ENCODE measurements around the gene CALY.
A peak's percentile ranks its signal among the peaks of the same experiment; 100 is the strongest.

Gene CALY

DNA sequence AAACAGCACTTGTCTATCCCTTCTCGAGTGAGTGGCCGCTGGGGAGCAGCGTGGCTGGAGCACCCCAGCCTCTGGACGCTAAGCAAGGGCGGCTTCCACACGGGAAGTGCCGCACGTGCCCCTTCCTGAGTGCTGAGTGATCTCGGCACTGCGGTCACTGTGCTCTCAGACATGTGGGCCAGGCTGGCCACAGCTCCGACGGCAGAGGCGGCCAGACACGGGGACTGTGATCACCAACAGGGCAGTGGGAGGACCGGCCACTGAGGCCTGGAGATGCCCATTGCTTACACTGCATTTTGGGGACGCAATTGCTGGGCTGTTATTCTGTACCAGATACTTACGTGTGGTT is 29.4 kb upstream of the CALY start:
- DNase-seq (ENCODE audit: low read depth): no peak

DNA sequence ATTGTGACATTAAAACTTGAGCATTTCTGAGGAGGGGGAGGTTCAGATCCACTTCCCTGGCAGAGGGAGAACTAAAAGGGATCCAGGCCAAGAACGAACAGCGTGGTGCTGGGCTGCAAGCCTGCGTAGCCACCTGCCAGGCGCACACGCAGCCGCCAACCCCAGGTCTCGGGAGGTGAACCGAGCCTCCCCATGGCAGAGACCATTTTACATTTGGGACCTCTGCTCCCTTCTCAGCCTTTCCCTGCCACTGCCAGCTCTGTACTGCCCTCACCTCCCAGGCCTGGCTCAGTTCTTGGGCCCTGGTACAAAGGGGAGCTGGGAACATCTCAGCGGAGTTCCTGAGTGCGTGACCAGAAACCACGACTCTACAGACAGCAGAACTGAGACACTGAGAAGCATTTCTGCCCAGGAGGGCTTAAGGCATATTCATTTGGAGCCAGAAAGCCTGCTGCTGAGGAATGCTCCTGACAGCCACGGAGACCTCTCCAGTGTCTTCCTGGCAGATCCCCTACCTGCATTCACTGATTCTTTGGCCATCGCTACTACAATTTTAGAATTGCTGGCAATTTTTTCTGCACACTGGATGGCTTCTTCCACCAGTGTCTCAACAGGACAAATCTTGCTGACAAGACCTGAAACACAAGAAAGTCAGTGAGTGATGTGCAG is 28.9 kb upstream of the CALY start:
- no peak for DNase-seq (ENCODE audit: low read depth)

DNA sequence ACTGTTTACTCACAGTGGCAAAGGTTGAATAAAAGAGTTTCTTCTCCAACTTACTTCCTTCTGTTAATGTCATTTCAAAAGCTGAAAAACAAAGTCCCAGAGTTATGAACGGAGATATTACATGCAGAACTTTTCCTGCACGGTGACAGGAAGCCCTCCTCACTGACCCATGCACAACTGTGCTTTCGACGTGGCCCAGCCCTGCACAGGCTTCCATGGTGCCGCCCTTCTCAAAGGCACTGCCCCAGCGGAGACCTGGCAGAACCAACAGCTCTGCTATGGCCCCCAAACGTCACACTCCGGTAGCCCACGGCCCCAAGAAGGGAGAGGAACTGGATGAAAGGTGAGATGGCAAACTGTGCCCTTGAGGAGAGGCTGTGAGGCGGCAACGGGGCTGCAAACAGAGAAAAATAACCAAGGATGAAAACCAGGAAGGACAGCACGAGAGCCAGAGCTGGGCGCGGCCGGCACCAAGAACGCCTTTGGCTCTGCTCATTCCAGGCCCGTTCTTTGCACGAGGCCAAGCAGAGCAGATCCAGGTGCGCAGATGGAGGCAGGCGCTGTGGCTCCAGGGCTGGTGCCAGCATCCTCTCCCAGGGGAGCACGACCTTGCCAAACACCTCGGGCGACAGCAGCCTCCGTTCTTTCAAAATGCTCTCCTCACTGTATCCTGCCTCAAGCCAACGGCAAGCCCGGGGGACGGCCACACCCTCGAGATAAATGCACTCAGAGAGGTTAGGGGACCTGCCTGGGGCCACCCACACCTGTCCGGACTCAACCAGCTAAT is 28.1 kb upstream of the CALY start:
- DNase-seq (ENCODE audit: low read depth): no peak

DNA sequence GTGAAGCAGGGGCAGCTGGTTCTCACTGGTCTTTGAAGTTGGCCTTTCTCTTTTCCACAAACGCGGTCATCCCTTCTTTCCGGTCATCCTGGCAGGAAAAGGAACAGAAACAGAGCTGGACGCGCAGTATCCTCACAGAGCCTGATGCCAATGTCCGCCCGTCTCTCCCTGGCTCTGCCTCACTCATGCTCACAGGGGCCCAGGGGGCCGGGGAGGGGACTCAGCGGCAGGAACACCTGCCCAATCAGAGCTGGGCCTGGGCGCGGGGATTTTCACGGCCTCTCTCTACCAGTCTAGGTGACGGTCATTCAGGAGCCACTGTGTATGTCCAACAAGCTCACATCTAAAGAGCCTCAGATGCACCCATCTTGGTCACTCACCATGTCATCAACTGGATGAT is 26.1 kb upstream of the CALY start:
- no peak for DNase-seq (ENCODE audit: low read depth)

DNA sequence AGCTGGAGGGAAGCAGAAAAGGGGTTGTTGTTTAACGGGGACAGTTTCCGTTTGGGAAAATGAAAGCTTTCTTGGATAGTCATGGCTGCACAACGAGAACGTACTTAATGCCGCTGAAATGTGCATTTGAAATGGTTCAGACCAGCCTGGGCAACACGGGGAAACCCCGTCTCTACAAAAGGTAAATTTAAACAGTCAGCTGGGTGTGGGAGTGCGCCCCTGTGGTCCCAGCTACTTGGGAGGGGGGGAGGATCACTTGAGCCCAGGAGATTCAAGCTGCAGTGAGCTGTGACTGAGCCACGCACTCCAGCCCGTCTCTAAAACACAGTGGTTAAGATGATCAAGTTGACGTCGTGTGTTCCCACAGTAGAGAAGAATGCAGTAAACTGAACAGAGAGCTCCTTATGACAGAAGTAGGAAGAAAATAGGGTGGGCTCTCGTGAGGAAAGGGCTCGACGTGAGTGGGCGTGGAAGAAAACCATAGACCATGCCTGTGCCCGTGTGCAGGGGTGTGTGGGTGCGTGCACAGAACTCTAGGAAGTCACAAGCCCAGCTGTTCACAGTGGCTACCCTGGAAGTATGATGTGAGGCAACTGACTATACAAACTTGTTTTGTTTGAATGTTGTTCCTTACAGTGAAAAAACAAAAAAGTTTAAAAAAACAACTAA is 25.2 kb upstream of the CALY start:
- no peak for DNase-seq (ENCODE audit: low read depth)

DNA sequence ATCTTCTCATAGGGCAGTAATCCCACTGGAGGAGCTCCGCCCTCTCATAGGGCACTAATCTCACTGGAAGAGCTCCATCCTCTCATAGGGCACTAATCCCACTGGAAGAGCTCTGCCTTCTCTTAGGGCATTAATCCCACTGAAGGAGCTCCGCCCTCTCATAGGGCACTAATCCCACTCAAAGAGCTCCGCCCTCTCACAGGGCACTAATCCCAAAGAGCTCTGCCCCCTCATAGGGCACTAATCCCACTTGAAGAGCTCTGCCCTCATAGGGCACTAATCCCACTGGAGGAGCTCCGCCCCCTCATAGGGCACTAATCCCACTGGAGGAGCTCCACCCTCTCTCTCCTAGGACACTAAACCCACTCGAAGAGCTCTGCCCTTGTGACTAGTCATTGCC is 24.5 kb upstream of the CALY start:
- no peak for DNase-seq (ENCODE audit: low read depth)

DNA sequence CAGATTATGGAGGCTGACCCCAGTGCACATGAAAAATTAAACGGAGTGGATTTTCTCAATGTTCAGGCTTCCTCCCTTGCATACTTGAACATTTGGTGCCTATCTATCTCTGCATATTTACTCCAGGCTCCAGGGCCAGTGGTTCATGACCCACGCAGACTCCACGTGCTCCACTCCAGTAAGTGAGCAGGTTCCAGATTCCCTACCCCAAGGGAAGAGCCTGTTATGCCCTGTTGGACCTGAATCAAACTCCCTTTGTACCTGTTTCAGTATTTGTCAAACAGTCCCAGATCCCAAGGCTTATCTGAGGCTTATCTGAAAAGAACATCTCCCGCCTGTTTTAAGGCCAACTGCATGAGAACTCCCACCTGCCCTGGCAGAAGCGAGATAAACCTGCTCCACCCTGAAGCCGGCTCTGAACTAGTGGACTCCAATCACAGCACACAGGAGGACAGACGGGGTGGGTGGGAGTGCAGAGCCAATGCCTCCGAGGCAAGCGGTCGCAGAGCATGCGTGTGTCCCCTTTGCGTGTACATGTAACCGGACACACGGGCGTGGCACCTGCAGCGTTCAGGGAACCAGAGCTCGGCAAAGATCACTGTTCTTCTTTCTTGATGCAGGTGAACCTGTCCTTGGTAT is 23.4 kb upstream of the CALY start:
- no peak for DNase-seq (ENCODE audit: low read depth)

DNA sequence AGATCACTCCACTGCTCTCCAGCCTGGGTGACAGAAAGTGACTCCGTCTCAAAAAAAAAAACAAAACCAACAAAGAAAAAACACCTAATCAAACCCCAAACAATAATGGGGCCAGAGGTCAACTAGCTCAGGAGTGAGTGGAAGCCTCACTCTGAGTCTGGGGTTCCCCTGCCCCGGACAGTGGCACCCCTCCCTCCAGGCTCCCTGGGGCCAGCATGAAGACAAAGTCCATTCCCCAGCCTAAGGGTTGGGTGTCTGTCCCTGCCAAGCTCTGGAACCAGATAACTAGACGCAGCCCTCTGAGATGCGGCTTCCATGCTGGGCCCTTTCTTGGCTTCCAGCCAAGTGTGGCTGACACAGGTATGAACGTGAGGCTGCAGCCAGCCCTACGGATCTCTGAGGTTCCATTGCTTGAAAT is 22.9 kb upstream of the CALY start:
- DNase-seq (ENCODE audit: low read depth): no peak

DNA sequence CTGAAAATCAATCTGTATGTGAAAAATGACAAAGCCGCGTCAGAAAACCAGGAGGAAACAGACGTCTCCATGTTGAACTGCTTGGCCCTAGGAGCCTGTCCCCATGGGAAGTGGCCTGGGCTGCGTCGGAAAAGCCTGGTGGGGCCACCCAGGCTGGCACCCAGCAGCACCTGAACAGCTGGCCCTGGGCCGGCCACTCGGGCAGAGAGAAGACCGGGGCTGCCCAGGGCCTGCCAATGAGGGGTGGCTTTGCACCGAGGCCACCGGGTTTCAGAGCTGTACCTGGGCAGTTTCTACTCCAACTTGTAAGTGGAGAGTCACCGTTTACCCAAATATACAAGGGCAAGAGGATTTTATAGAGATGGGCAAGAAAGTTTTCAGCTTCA is 22.2 kb upstream of the CALY start:
- DNase-seq (ENCODE audit: low read depth): no peak

DNA sequence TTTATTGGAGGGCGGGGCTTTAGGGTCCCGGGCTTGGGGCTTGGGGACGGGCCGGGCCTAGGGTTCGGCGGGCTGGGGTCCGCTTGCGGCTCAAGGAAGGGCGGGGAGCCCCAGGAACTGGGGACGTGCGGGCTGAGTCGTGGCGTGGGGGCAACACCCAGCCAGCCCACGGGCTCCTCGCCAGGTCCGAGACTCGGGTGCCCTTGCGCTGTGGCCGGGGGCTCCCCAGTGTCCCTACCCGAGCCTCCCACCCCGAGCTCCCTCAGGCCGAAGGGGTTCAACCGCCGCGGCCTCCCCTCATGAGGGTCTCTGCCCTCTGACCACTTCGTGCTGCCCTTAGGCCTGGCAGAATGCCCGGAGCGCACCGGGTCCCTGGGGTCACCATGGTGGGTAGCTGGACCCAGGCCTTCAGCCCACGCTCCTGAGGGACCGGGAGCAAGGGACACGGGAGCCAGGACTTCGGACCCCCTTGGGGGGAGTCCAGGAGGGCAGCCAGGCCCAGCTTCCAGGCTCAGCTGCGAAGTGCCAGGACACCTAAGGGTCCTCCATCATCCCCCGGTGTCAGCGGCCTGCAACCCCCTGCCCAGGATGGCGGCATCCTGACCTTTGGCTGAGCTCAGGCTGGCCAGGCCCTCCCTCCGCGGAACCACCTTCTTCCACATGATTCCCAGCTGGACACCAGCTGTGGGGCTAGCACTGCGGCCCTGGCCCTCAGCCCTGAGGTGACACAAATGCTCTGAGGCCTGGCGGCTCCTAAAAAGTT is 21.6 kb upstream of the CALY start:
- no peak for DNase-seq (ENCODE audit: low read depth)

DNA sequence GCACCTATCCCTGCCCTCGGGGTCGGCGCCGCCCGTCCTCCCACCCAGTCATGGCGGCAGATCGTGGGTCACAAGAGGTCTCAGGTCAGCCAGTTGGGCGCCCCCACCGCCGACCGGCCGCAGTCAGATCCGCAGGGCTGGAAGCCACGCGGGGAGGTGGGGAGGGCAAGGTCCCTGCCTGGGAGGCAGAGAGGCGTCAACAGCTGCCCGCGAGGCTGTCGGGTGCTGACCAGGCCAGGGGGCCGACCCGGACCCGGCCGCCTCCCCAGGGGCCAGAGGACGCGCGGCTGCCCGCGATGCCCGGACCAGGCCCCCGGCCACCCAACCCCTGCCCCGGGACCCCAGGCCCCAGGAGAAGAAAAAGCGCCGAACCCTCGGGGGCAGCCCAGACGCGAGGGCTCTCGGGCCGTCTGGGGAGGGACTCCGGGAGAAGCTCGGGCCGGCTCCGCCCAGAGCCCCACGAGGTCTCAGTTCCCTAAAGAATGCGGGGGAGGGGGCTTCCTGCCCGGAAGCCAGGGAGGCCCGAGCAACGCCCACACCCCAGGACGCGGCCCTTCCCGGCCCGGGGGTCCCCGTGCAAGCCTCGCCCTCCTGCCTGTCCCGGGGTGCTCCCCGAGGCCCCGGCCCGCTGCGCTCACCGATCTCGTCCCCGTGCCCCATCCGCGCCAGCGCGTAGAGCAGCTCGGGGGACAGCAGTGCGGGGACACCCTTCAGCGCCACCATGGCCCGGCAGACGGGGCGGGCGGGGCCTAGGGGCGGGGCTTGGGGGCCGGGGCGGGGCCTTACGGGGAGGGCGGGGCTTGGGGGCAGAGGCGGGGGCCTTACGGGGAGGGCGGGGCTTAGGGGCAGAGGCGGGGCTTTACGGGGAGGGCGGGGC is 20.8 kb upstream of the CALY start, which contains the start of gene FUOM:
Gene FUOM, minus strand, starts transcription at position 735 of the 877 bp plus-strand sequence. Its CDS starts 12 bp downstream, at position 723.
- peak; percentile 66 for DNase-seq (ENCODE audit: low read depth)

DNA sequence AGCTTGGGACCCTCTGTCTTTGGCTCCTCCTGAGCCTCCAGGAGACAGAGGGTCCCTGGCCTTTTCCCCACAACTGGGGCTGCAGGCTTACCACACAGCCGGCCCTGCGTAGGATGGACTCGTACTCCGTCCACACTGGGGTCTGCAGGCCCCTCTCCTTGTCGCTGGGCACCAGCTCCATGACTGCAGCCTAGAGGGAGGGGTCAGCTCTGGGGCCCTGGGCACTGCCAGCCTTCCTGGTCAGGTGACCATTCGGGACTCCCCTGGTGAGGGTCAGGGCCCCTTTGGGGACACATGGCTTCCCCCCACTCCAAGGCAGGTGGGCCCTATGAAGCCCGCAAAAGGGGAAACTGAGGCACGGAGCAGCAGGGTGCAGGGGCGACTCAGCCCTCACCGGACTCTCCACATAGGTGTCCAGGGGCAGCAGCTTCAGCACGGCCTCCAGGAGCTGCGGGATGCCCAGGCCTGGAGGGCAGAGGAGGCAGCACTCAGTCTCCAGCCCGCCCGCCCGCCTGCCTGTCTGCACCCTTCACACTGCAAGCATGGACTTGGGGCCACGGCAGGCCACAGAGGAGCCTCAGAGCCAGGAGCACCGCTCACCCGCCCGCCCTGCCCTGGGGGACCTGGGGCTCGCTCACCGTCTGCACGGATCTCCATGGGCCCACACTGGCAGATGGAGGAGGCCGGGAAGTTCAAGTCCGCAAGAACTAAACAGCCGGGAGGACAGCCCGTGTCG is 20.0 kb upstream of the CALY start:
- no peak for DNase-seq (ENCODE audit: low read depth)

DNA sequence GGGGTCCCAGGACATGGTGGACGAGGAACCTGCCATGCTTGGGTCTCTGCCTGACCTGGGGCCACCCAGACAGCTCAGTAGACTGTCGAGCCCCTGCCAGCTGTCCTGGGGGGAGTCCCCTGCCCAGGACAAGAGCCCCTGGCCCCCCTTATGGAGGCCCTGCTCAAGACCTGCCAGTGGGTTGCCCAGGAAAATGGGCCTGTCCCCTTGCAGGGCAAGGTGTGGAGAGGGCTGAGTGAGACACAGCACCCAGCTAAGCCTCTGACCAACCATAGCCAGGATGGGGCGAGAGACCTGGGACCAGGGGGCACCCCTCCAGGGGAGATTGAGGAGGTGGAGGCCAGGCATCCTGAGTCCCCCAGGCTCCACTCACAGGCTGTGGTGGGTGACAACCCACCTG is 19.3 kb upstream of the CALY start:
- no peak for DNase-seq (ENCODE audit: low read depth)

DNA sequence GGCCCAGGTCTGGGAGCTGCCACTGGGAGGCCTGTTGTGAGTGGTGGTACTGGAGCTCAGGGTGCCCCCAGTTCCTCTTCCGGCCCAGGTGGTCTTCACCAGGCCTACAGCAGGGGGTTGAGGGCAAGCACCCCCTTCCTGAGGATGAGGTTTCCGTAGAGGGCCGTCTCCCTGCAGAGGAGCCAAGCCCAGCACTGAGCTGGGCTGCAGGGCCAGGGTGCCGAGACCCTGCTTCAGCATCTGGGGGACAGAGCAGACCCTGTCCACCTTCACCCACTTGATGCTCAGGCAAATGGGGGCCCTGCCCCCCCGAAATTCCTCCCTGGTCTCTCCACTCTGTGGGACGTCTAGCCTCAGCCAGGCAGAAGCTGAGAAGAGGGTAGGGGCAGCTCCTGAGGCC is 18.6 kb upstream of the CALY start:
- no peak for DNase-seq (ENCODE audit: low read depth)

DNA sequence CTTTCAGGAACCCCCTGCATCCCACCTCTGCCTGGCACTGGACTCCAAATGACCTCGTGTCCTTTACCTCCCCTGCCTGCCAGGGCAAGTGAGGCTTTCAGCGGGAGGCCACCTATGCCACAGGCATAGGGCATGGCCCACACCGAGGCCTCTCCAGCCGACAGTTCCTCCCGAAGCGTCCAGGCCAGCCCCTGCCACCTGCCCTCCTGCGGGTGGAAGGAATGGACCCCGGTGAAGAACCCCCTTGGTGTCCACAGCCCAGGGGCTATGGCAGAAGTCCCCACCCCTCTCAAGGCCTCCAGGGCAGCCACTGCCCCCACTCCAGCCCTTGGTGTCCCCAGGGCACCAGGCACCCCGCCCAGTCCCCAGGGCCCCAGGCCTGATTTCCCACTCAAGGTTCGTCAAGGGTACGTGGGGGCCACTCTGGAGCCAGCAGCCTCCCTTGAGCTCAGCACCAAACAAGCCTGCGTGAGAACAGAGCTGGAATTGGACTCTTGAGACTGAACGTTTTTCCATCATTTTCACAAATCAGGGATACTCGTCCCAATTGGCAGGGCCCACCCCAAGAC is 18.1 kb upstream of the CALY start:
- no peak for DNase-seq (ENCODE audit: low read depth)

DNA sequence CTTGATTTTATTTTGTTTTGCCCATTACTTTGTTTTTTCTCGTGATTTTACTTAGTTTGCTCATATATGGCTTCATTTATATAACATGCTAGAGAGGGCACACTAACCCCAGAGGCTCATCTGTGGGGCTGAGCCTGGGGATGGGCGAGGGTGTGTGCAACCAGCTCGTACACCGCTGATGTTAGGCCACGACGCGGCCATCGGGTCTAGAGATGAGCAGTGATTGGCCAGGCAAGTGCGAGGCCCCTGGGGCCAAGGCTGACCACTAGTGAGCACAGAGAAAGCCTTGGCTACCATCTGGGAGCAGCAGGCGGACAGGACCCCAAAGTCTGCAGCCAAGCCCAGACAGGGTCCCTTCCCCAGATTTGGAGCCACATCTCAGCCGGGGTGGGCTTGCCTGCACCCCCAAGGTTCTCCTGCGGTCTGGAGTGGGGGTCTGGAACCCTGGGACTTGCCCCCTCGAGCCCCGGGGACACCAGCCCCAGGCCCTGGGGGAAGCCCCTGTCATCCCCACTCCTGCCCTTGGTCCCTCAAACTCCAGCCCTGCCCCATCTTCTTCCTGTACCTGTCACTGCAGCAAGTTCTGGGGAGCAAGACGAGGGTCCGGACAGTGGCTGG is 17.4 kb upstream of the CALY start:
- no peak for DNase-seq (ENCODE audit: low read depth)

DNA sequence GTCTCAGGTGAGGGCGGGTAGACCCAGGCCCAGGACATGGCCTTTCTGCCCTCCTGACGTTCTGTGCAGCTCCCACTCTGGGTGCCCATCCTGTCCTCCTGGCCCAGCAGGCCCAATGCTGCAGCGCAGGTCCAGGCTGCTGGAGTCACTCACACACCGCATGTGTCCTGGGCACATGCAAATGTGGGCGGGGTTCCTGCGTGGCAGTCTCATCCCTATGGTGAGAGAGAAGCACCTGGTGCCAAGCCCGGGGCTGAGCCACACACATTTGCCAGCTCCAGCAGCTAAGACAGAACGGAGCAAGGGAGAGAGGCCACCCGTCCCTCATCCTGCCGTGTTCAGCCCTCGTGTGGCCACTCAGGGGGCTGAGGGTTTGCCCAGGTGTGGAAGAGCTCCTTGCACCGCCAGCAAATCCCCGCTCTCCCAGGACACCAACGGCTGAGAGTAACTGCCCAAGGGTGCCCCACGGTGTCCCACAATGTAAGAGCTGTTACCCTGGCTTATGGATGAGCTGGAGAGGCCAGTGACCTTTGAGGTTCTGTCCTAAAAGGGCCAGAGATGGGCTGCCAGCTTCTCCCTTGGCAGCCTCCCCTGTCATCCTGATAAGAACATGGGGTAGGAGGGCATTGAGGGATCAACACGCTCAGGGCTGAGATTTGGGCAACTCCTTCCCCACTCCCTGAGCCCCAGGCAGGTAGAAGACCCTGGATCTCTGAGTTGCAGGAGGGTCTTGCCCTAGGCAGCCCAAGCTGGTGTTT is 16.7 kb upstream of the CALY start:
- DNase-seq (ENCODE audit: low read depth): no peak

DNA sequence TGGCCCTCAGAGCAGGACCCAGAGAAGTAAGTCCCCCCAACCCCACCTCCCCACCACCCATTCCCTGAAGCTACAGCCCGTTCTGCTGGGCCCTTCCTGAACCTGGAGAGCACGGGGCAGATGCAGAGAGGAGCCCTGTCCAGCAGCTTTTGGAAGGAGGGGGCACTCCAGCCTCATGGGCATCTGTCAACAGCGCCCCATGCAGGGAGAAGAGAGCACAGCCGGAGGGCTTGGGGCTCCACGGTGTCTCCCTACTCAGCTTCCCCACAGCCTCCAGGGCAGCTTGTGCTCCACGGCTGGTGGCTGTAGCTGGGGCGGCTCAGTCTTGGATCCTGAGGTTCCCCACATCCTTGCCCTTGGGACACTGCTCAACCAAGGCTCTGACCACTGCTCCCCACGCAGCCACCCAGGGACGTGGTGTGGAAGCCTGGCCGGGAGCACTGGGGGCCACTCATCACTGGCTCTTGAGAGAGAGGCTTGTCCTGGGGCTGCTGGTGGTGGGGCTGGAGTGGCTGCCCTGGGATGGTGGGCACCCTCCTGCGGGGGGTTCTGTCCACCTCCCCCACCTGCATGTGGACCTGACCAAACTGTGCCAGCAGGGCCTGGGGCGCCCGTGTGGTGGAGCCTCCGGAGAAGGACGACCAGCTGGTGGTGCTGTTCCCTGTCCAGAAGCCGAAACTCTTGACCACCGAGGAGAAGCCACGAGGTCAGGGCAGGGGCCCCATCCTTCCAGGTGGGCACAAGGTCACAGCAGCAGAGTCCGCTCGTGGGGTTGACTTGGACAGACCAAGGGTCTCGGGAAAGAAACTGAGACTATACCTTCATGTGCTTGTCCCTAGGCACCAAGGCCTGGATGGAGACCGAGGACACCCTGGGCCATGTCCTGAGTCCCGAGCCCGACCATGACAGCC is 15.0 kb upstream of the CALY start:
- no peak for DNase-seq (ENCODE audit: low read depth)

Measured in stimulated activated CD8-positive, alpha-beta memory T cell treated with anti-CD3 and anti-CD28 coated beads, Interleukin-4, amount 100 ng/mL, for 24 hours (primary cell).